Measurements from ENCODE around the gene RNF224.
"Not testable (repeated sequence)": the region's sequence is repeated elsewhere in the genome, so short reads cannot be mapped to it uniquely, and the experiment has no call there.

The RNF224 gene

GRCh38 chr9:137255448-137256114 is 28.3 kb downstream of the RNF224 start:
- no peak for DNase-seq

- DNase-seq: no peak
Measured at GRCh38 chr9:137256362-137256761, 29.1 kb downstream of the RNF224 start.

GRCh38 chr9:137256856-137257255 is 29.6 kb downstream of the RNF224 start:
- DNase-seq: no peak

GRCh38 chr9:137262173-137262908 is 35.0 kb downstream of the RNF224 start:
- DNase-seq: not testable (repeated sequence)

GRCh38 chr9:137262909-137263285 is 35.6 kb downstream of the RNF224 start:
- no peak for DNase-seq

GRCh38 chr9:137263506-137263905 is 36.2 kb downstream of the RNF224 start:
- no peak for DNase-seq

GRCh38 chr9:137264067-137264466 is 36.8 kb downstream of the RNF224 start:
- no peak for DNase-seq

- DNase-seq: no peak
Measured at GRCh38 chr9:137265496-137266161, 38.3 kb downstream of the RNF224 start.

GRCh38 chr9:137266162-137266527 is 38.8 kb downstream of the RNF224 start:
- no peak for DNase-seq

- no peak for DNase-seq
Measured at GRCh38 chr9:137266585-137267453, 39.5 kb downstream of the RNF224 start.

- no peak for DNase-seq
Measured at GRCh38 chr9:137267933-137268355, 40.6 kb downstream of the RNF224 start.

GRCh38 chr9:137268538-137269201 is 41.4 kb downstream of the RNF224 start:
- DNase-seq: peak; percentile 28

GRCh38 chr9:137269231-137269772 is 42.0 kb downstream of the RNF224 start:
- DNase-seq: no peak

GRCh38 chr9:137270929-137271695 is 43.8 kb downstream of the RNF224 start:
- DNase-seq: peak; percentile 19

GRCh38 chr9:137271696-137272076 is 44.4 kb downstream of the RNF224 start:
- no peak for DNase-seq

GRCh38 chr9:137272241-137273094 is 45.2 kb downstream of the RNF224 start:
- no peak for DNase-seq

GRCh38 chr9:137273095-137273490 is 45.8 kb downstream of the RNF224 start:
- no peak for DNase-seq

- no peak for DNase-seq
Measured at GRCh38 chr9:137273611-137274320, 46.5 kb downstream of the RNF224 start.

- DNase-seq: no peak
Measured at GRCh38 chr9:137275203-137275587, 47.9 kb downstream of the RNF224 start.

Data from GDM1 (cell line).